Fibroblast of the aortic adventitia (primary cell): ENCODE data around the gene NAV2. TPM values are rescaled to one million over a fixed set of nuclear protein-coding genes. Genes with fewer than 3 reads are reported as not detected.

ENCODE experiments used
- DNase-seq: peaks from one replicate; pipeline ENCODE4 v3.0.0-alpha.2; 2010; ENCODE audit warnings: low read depth
- H3K4me3 ChIP-seq: 2 replicates; pipeline ENCODE4 v1.5.1; 2011; ENCODE audit warnings: low read depth, mild to moderate bottlenecking, control low read depth, low read length, moderate library complexity
- CTCF ChIP-seq: IDR thresholded peaks from 2 replicates; pipeline ENCODE4 v1.5.1; 2011; ENCODE audit warnings: mild to moderate bottlenecking, low read length, control low read depth, inconsistent platforms; ENCODE audit not compliant: insufficient read depth
- total RNA-seq: library from RNA; depleted of rRNA; stranded (reverse); fragments of >200 nt; gene quantifications from 2 replicates; pipeline ENCODE4 v1.2.3, GENCODE V29; 2012; ENCODE audit warnings: low replicate concordance

The NAV2 gene
- total RNA-seq, 1 donor: 44.6 TPM

DNA sequence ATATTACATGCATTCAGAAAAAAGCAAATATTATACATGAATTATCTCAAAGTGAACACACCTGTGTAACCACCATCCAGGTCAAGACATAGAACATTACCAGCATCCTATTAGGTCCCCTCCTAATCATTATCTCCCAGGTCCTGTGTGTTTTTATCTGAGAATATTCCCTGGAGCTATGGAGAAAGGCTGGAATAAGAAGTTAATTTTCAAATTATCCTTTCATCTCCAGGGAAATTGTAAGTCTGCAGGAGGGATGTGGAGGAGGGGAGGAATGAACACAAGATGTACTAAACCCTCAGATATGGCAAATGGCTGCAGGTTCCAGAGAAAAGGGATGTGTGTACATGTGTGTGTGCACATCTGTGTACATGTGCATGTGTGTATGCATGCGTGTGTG is 25.2 kb upstream of the NAV2 start:
- no peak for TF ChIP-seq CTCF
- DNase-seq: no peak
- no peak overlapping the region for H3K4me3 ChIP-seq

DNA sequence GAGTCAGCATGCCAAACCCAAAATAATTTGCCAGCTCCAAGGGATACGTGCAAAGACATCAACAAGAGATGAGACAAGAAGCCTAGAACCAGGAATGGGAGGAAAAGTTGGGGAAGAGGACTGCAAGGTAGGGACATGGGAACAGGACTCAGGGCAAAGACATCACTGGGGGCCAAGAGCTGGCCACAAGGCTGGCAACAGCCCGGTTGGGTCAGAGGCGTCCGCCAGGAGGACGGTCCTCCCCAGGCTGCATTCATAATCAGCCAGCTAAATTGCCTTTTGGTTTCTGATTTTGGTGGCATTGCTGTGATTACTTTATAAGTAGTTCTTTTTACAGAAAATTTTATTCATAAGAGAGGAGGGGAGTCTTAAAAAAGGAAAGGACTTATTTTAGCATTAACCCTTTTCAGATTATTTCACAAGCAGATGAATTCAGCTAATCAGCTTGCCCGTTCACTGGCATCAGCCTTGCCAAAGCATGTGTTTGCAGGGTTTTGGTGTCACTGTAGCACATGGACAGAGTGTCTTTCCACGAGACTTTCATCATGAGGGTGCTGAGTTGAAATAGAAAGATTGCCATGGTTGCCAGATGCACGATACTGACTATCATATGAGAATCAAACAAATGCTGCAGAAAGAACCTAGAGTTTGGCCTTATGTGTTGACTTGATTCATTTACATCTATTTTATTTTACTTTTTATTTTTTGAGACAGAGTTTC is 23.2 kb upstream of the NAV2 start:
- TF ChIP-seq CTCF: no peak
- DNase-seq: no peak
- H3K4me3 ChIP-seq: no peak overlapping the region

DNA sequence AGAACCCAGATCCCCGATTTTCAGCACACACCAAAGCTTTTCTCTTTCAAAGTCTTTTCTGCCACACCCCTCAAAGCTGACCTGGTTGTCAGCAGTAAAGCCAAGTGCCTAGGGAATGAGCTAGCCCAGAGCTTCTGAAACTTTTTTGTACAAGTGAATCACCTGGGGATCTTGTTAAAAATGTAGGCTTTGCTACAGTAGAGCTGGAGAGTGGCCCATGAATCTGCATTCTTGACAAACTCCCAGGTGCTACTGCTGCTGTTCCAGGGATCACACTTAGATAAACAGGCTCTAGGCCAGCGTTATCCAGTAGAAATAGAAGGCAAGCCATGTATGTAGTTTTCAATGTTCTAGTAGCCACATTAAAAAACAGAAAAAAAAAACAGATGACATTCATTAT is 21.8 kb upstream of the NAV2 start:
- no peak for TF ChIP-seq CTCF
- H3K4me3 ChIP-seq: no peak overlapping the region
- peak; percentile 42 for DNase-seq

- no peak for TF ChIP-seq CTCF
- DNase-seq: no peak
- no peak overlapping the region for H3K4me3 ChIP-seq
Measured at GRCh38 chr11:19691815-19692500, 20.7 kb upstream of the NAV2 start.

GRCh38 chr11:19693146-19693545 is 19.5 kb upstream of the NAV2 start:
- no peak for DNase-seq
- H3K4me3 ChIP-seq: no peak overlapping the region
- no peak for TF ChIP-seq CTCF

GRCh38 chr11:19694796-19695345 is 17.8 kb upstream of the NAV2 start:
- no peak overlapping the region for H3K4me3 ChIP-seq
- no peak for TF ChIP-seq CTCF
- no peak for DNase-seq

GRCh38 chr11:19696073-19696472 is 16.6 kb upstream of the NAV2 start:
- H3K4me3 ChIP-seq: no peak overlapping the region
- no peak for DNase-seq
- no peak for TF ChIP-seq CTCF
